K562 (cell line): ENCODE results near the gene NDUFA7. TPM values are rescaled to one million over a fixed set of nuclear protein-coding genes. Genes with fewer than 3 reads are reported as not detected.

ENCODE experiments used
- BRF1 ChIP-seq: IDR thresholded peaks from 3 replicates; pipeline ENCODE4 v1.6.1; 2011; ENCODE audit warnings: borderline replicate concordance, mild to moderate bottlenecking; ENCODE audit not compliant: insufficient read length; ENCODE audit errors: extremely low read depth
- CEBPZ ChIP-seq: fragments of 150-350 bp; IDR thresholded peaks from 2 replicates; pipeline ENCODE4 v1.6.1; 2014; ENCODE audit warnings: low read depth, mild to moderate bottlenecking, low read length, borderline replicate concordance
- ELK1 ChIP-seq: sonication (generic); formaldehyde crosslinking; IDR thresholded peaks from 2 replicates; pipeline ENCODE4 v1.8.1; 2022; ENCODE audit warnings: missing genetic modification reagents
- EP300 ChIP-seq: IDR thresholded peaks from 2 replicates; pipeline ENCODE4 v1.6.1; 2012; ENCODE audit warnings: low read length, improper control_type of control experiment
- ETS2 ChIP-seq: IDR thresholded peaks from 2 replicates; pipeline ENCODE4 v1.6.1; 2016; ENCODE audit warnings: borderline replicate concordance, missing genetic modification characterization, mild to moderate bottlenecking, moderate library complexity, missing compliant biosample characterization; ENCODE audit not compliant: poor library complexity, severe bottlenecking
- GMEB1 ChIP-seq: fragments of 250-450 bp; sonication (Bioruptor Pico); IDR thresholded peaks from 2 replicates; pipeline ENCODE4 v1.4.0; 2020; ENCODE audit warnings: mild to moderate bottlenecking
- MAX ChIP-seq: sonication (generic); formaldehyde crosslinking; IDR thresholded peaks from 2 replicates; pipeline ENCODE4 v1.9.0; 2022; ENCODE audit warnings: mild to moderate bottlenecking, missing genetic modification reagents
- POLR2H ChIP-seq: IDR thresholded peaks from 2 replicates; pipeline ENCODE4 v1.6.1; 2016; ENCODE audit warnings: missing genetic modification characterization, low read depth, mild to moderate bottlenecking, control low read depth, missing compliant biosample characterization, moderate library complexity
- RFX5 ChIP-seq: IDR thresholded peaks from 2 replicates; pipeline ENCODE4 v1.6.1; 2011; ENCODE audit warnings: low read depth, mild to moderate bottlenecking, improper control_type of control experiment, low read length
- SIN3A ChIP-seq, 2 experiments: fragments of 150-350 bp in 1 of 2; IDR thresholded peaks; 2 replicates each; pipeline ENCODE4 v1.6.1; 2011 to 2016; ENCODE audit warnings: borderline replicate concordance in 2 of 2, low read depth in 2 of 2, low read length in 2 of 2, mild to moderate bottlenecking in 2 of 2, moderate library complexity in 2 of 2; ENCODE audit not compliant: control insufficient read depth in 1 of 2
- SRSF9 ChIP-seq: fragments of 200-400 bp; formaldehyde crosslinking; IDR thresholded peaks from 2 replicates; pipeline ENCODE4 v1.6.1; 2017; ENCODE audit warnings: low read depth, low read length, borderline replicate concordance
- XRCC4 ChIP-seq: IDR thresholded peaks from one replicate; pipeline ENCODE4 v1.6.1; 2011; ENCODE audit not compliant: insufficient read depth, insufficient read length; ENCODE audit errors: extremely low read depth
- ZNF592 ChIP-seq: fragments of 450-650 bp; IDR thresholded peaks from 2 replicates; pipeline ENCODE4 v1.6.1; 2017; ENCODE audit warnings: antibody characterized with exemption, mild to moderate bottlenecking
- ZNF717 ChIP-seq: fragments of 250-450 bp; sonication (Bioruptor Pico); IDR thresholded peaks from 2 replicates; pipeline ENCODE4 v1.5.0; 2021
- polyA plus RNA-seq, 8 experiments: library from polyadenylated mRNA; depleted of rRNA in 4 of 8; stranded (reverse) in 5 of 8; unstranded in 3 of 8; fragments of >200 nt; fragmentation: Nextera tagmentation in 2 of 8; fragmentation: Illumina TruSeq in 1 of 8; extraction: Ambion mirVana in 2 of 8; extraction: Trizol in 1 of 8; gene quantifications; 2 replicates each; pipeline versions ENCODE4 v1.2.1 to v1.2.3, GENCODE V29; 2011 to 2014; ENCODE audit warnings: inconsistent platforms in 1 of 8, missing spikeins in 1 of 8
- total RNA-seq, 7 experiments: library from RNA; depleted of rRNA in 6 of 7; stranded (reverse); fragments of >200 nt in 6 of 7; fragmentation: Illumina TruSeq in 2 of 7; extraction: Trizol in 2 of 7; gene quantifications; 2 replicates each; pipeline versions ENCODE4 v1.2.1 to v1.2.3, GENCODE V29; 2011 to 2021; ENCODE audit warnings: low replicate concordance in 1 of 7

NDUFA7 gene
- total and polyA plus RNA-seq, 9 of the 15 experiments (the other 6 are each of a cell fraction or from before 2014, with no cell fraction given) = 70.8 to 348 (median 142) TPM

- TF ChIP-seq CEBPZ (no peak), EP300 (no peak), SRSF9 (no peak), MAX (CRISPR knock-in tag) (no peak), SIN3A (IDR thresholded peaks at IDR 0.05; ENCODE audit: borderline replicate concordance in 2 of 2, control insufficient read depth in 1 of 2, low read depth in 2 of 2, low read length in 2 of 2) (peak in 1 of 2 experiments; percentile 58; a peak in 1 of 4 replicates), XRCC4 (no peak), ETS2 (tag) (no peak), ZNF717 (CRISPR knock-in tag) (no peak), POLR2H (no peak), GMEB1 (CRISPR knock-in tag) (no peak), RFX5 (no peak), ELK1 (CRISPR knock-in tag) (no peak), BRF1 (no peak), ZNF592 (no peak)
Observed at GRCh38 chr19:8324186-8325050, 3.2 kb upstream of the NDUFA7 start (continued).
